DMS153 treated with DMSO at 0.1 percent for 48 hours (cell line): Measurements from ENCODE around the gene EPG5.
"Not testable (repeated sequence)": the region's sequence is repeated elsewhere in the genome, so short reads cannot be mapped to it uniquely, and the experiment has no call there.

ENCODE experiments used
- DNase-seq: peaks from one replicate; lab custom pipeline; 2025; ENCODE audit not compliant: unreplicated experiment; lab: John Stamatoyannopoulos, UW

Gene EPG5

GRCh38 chr18:45967007-45967706, at the start of gene EPG5:
EPG5 (minus strand) TSS chr18:45967329; CDS start chr18:45967239, 90 bp downstream.
- peak; percentile 87 for DNase-seq

GRCh38 chr18:46013484-46014189, 46.5 kb upstream of the EPG5 start:
- no peak for DNase-seq

GRCh38 chr18:46010676-46011075, 43.5 kb upstream of the EPG5 start:
- no peak for DNase-seq

- DNase-seq, result no peak
Observed at GRCh38 chr18:46010050-46010449, 42.9 kb upstream of the EPG5 start.

- DNase-seq, result no peak
Observed at GRCh38 chr18:46009125-46009840, 42.2 kb upstream of the EPG5 start.

GRCh38 chr18:46008531-46008930, 41.4 kb upstream of the EPG5 start:
- DNase-seq, result no peak

GRCh38 chr18:46007165-46007564, 40.0 kb upstream of the EPG5 start:
- DNase-seq, result no peak

GRCh38 chr18:46002934-46003333, 35.8 kb upstream of the EPG5 start:
- no peak for DNase-seq

GRCh38 chr18:46001892-46002291, 34.8 kb upstream of the EPG5 start:
- DNase-seq, result no peak

GRCh38 chr18:46001074-46001473, 33.9 kb upstream of the EPG5 start:
- DNase-seq, result no peak

- no peak for DNase-seq
Observed at GRCh38 chr18:45999536-45999935, 32.4 kb upstream of the EPG5 start.

GRCh38 chr18:45998244-45998643, 31.1 kb upstream of the EPG5 start:
- DNase-seq, result no peak

- no peak for DNase-seq
Observed at GRCh38 chr18:45997700-45998151, 30.6 kb upstream of the EPG5 start.

- no peak for DNase-seq
Observed at GRCh38 chr18:45995461-45995860, 28.3 kb upstream of the EPG5 start.

GRCh38 chr18:45993438-45993837, 26.3 kb upstream of the EPG5 start:
- DNase-seq, result no peak

GRCh38 chr18:45992527-45992926, 25.4 kb upstream of the EPG5 start:
- DNase-seq, result not testable (repeated sequence)

- DNase-seq, result no peak
Observed at GRCh38 chr18:45991788-45992187, 24.7 kb upstream of the EPG5 start.

- no peak for DNase-seq
Observed at GRCh38 chr18:45984546-45985235, 17.6 kb upstream of the EPG5 start.

GRCh38 chr18:45981821-45982220, 14.7 kb upstream of the EPG5 start:
- DNase-seq, result no peak

- no peak for DNase-seq
Observed at GRCh38 chr18:45980229-45980628, 13.1 kb upstream of the EPG5 start.

- peak; percentile 4 for DNase-seq
Observed at GRCh38 chr18:45978084-45978483, 11.0 kb upstream of the EPG5 start.
